Neuronal stem cell (in vitro differentiated cells): ENCODE data around the gene RAB6B.

ENCODE experiments used
- DNase-seq: peaks from one replicate; pipeline ENCODE4 v3.0.0-alpha.2; 2013; ENCODE audit warnings: low spot score
- H2AFZ ChIP-seq: one replicate; pipeline ENCODE4 v1.6.1; 2013; ENCODE audit warnings: mild to moderate bottlenecking, low read length, inconsistent platforms
- H2AK5ac ChIP-seq: 2 replicates; pipeline ENCODE4 v1.6.1; 2013; ENCODE audit warnings: low read depth, mild to moderate bottlenecking, inconsistent platforms, low read length, moderate library complexity, mixed read lengths
- H2BK120ac ChIP-seq: 2 replicates; pipeline ENCODE4 v1.6.1; 2013; ENCODE audit warnings: low read depth, mild to moderate bottlenecking, inconsistent platforms, low read length, moderate library complexity, mixed read lengths
- H2BK12ac ChIP-seq: one replicate; pipeline ENCODE4 v1.6.1; 2013; ENCODE audit warnings: low read length, inconsistent platforms
- H2BK15ac ChIP-seq: 2 replicates; pipeline ENCODE4 v1.6.1; 2013; ENCODE audit warnings: mild to moderate bottlenecking, low read length, inconsistent platforms, mixed read lengths
- H2BK5ac ChIP-seq: one replicate; pipeline ENCODE4 v1.6.1; 2013; ENCODE audit warnings: inconsistent platforms, mild to moderate bottlenecking, low read length, moderate library complexity
- H3K14ac ChIP-seq: one replicate; pipeline ENCODE4 v1.6.1; 2013; ENCODE audit warnings: low read length, inconsistent platforms
- H3K18ac ChIP-seq: 2 replicates; pipeline ENCODE4 v1.6.1; 2013; ENCODE audit warnings: low read length, inconsistent platforms
- H3K23ac ChIP-seq: 2 replicates; pipeline ENCODE4 v1.6.1; 2013; ENCODE audit warnings: low read depth, mild to moderate bottlenecking, mixed read lengths, low read length, inconsistent platforms; ENCODE audit not compliant: poor library complexity
- H3K27ac ChIP-seq: replicated peaks from 3 replicates; pipeline ENCODE4 v1.5.1; 2013; ENCODE audit warnings: low read length, inconsistent platforms
- H3K27me3 ChIP-seq, 3 experiments: 2 replicates each; pipeline ENCODE4 v1.6.1; 2013; ENCODE audit warnings: low read length in 3 of 3, mild to moderate bottlenecking in 2 of 3, inconsistent platforms in 1 of 3, low read depth in 1 of 3, mixed read lengths in 1 of 3, moderate library complexity in 1 of 3; ENCODE audit not compliant: control insufficient read depth in 3 of 3, insufficient read depth in 3 of 3
- H3K36me3 ChIP-seq, 2 donors: replicated peaks in 1 of 2; 2 replicates each; pipeline ENCODE4 v1.6.1; 2013; ENCODE audit warnings: low read length in 2 of 2; ENCODE audit not compliant: control insufficient read depth in 2 of 2, insufficient read depth in 2 of 2
- H3K4ac ChIP-seq: 2 replicates; pipeline ENCODE4 v1.6.1; 2013; ENCODE audit warnings: inconsistent platforms, mild to moderate bottlenecking, low read length, moderate library complexity
- H3K4me1 ChIP-seq, 2 donors: 1 replicate in 1 of 2; 2 replicates in 1 of 2; pipeline ENCODE4 v1.6.1; 2013; ENCODE audit warnings: low read length in 2 of 2, low read depth in 1 of 2; ENCODE audit not compliant: control insufficient read depth in 2 of 2, insufficient read depth in 1 of 2
- H3K4me2 ChIP-seq: one replicate; pipeline ENCODE4 v1.6.1; 2013; ENCODE audit warnings: mild to moderate bottlenecking, low read length, inconsistent platforms; ENCODE audit not compliant: insufficient read depth, poor library complexity, severe bottlenecking
- H3K4me3 ChIP-seq, 2 donors: 2 replicates each; pipeline ENCODE4 v1.5.1; 2013; ENCODE audit warnings: low read length in 2 of 2, mild to moderate bottlenecking in 2 of 2, inconsistent platforms in 1 of 2, moderate library complexity in 1 of 2
- H3K79me1 ChIP-seq: one replicate; pipeline ENCODE4 v1.6.1; 2013; ENCODE audit warnings: low read depth, mild to moderate bottlenecking, inconsistent platforms, low read length, moderate library complexity
- H3K9ac ChIP-seq: one replicate; pipeline ENCODE4 v1.6.1; 2013; ENCODE audit warnings: mild to moderate bottlenecking, low read depth, low read length, inconsistent platforms; ENCODE audit not compliant: poor library complexity
- H3K9me3 ChIP-seq, 2 donors: replicated peaks in 1 of 2; 2 replicates each; pipeline versions ENCODE3 to v1.6.1; 2013; ENCODE audit warnings: low read length in 2 of 2, mild to moderate bottlenecking in 2 of 2, inconsistent platforms in 1 of 2, low read depth in 1 of 2, mixed read lengths in 1 of 2, moderate library complexity in 1 of 2; ENCODE audit not compliant: control insufficient read depth in 2 of 2, insufficient read depth in 1 of 2
- H4K8ac ChIP-seq: one replicate; pipeline ENCODE4 v1.6.1; 2013; ENCODE audit warnings: low read depth, mild to moderate bottlenecking, inconsistent platforms, low read length, moderate library complexity
- H4K91ac ChIP-seq: one replicate; pipeline ENCODE4 v1.6.1; 2013; ENCODE audit warnings: low read length, low read depth, mild to moderate bottlenecking, inconsistent platforms; ENCODE audit not compliant: poor library complexity
- WGBS, 2 donors: extraction: QIAGEN DNeasy Blood & Tissue Kit; methylation state at CpG; one replicate each; pipeline ENCODE4 v1.1.7; 2013; ENCODE audit warnings: missing lambda C conversion rate in 2 of 2, mixed read lengths in 1 of 2; ENCODE audit not compliant: insufficient read length in 2 of 2, insufficient replicate concordance in 1 of 2; ENCODE audit errors: extremely low coverage in 2 of 2; 5-methylcytosine and 5-hydroxymethylcytosine counted together

Gene RAB6B

DNA sequence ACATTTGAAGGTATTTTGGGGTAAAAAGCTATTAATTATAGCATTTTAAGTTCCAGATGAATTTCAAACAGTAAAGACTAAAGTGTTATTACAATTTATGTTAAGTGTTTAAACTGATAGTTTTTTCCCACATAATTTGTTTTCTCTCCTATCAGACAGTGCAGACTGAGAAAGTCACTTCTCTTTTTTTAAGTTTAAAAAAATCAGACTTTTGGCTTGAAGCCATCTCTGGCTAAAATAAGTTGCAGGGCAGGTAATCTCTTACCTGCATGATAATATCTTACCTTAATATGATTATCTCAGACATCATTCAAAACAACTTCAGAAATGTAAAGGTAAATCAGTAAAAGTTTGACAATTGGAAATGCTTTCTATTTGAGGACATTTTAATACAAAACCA is 21.5 kb upstream of the RAB6B start:
- Histone ChIP-seq H3K36me3 (no peaks in the 10 kb centered on the region), H3K27me3 (peaks cover 0 to 18% (median 0%) of the 10 kb centered on the region in 3 experiments), H3K27ac (no peak overlapping the region), H4K8ac (no peak overlapping the region), H3K23ac (no peak overlapping the region), H3K4me2 (no peak overlapping the region), H3K79me1 (no peaks in the 10 kb centered on the region), H3K18ac (no peak overlapping the region), H4K91ac (no peak overlapping the region), H3K4me3 (no peak overlapping the region), H2AK5ac (no peak overlapping the region), H3K14ac (no peak overlapping the region), H3K4ac (no peak overlapping the region), H2BK15ac (no peak overlapping the region), H2BK120ac (no peak overlapping the region), H3K4me1 (peaks cover 0 to 5% of the 10 kb centered on the region in 2 donors), H2AFZ (no peak overlapping the region), H3K9ac (no peak overlapping the region), H3K9me3 (no peaks in the 10 kb centered on the region), H2BK5ac (no peak overlapping the region), H2BK12ac (no peak overlapping the region)
- no peak for DNase-seq

DNA sequence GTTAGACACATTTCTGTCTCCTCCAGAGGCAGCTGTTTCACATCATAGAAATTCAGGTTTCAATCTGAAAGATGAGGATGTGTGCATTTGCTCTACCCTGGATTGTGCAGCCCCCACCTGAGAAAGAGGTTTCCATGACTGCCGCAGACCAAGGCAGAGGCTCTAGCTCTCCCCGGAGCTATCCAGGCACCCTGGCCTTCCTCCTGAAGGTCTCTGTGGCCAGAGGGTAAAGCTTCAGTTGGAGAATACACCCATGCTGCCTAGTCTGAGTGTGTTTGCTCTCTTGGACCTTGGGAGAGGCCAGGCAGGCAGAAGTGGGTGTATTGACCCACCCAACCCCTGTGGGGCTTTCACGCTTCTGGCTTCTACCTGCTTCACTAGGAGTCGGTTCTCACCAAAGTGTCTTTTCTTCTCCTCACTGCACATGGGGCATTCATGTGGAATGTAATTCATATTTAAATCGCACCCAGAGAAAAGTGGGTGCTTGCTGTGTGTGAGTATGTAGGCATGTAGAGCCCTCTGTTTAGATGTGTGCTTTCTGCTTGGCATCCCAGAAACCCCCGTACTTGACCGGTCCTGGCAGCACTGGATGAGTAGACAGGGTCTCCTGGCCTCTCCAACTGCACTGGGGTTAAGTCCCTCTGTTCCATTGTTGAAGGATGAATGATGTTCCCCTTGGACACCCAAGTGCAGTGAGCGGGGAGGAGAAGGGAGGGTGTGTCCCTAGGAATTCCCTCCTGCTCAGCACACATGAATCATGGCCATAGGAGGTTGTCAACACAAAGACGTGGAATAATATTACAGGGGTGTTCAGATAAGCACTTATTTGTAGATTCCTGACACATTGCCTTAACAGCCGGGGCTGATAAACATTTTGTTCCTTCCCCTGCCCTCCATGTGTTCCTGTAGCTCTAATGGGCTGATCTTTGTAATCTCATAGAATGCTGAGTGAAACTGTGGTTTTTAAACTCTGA is 20.3 kb upstream of the RAB6B start:
- no peak overlapping the region for H2AK5ac ChIP-seq
- no peaks in the 10 kb centered on the region for H3K9me3 ChIP-seq
- H2BK5ac ChIP-seq: no peak overlapping the region
- WGBS, 2 donors: no CpG with 5 or more reads among the region's 10 CpGs
- H3K14ac ChIP-seq: no peak overlapping the region
- no peak overlapping the region for H2AFZ ChIP-seq
- H3K79me1 ChIP-seq: no peaks in the 10 kb centered on the region
- H2BK120ac ChIP-seq: no peak overlapping the region
- no peak overlapping the region for H3K4ac ChIP-seq
- H3K27me3 ChIP-seq: peaks cover 0 to 18% (median 0%) of the 10 kb centered on the region in 3 experiments
- no peak overlapping the region for H2BK15ac ChIP-seq
- DNase-seq: no peak
- no peak overlapping the region for H4K8ac ChIP-seq
- H3K23ac ChIP-seq: no peak overlapping the region
- peaks cover 0 to 5% of the 10 kb centered on the region in 2 donors for H3K4me1 ChIP-seq
- H3K36me3 ChIP-seq: no peaks in the 10 kb centered on the region
- H3K27ac ChIP-seq: no peak overlapping the region
- H3K18ac ChIP-seq: no peak overlapping the region
- no peak overlapping the region for H2BK12ac ChIP-seq
- H3K4me3 ChIP-seq: no peak overlapping the region
- no peak overlapping the region for H3K9ac ChIP-seq
- H4K91ac ChIP-seq: no peak overlapping the region
- no peak overlapping the region for H3K4me2 ChIP-seq

- no peak overlapping the region for H3K4me2 ChIP-seq
- no peak overlapping the region for H3K23ac ChIP-seq
- no peak overlapping the region for H2AK5ac ChIP-seq
- H3K36me3 ChIP-seq: no peaks in the 10 kb centered on the region
- H3K27ac ChIP-seq: no peak overlapping the region
- no peak overlapping the region for H4K8ac ChIP-seq
- no peak for DNase-seq
- H3K14ac ChIP-seq: no peak overlapping the region
- H2BK15ac ChIP-seq: no peak overlapping the region
- H3K4me3 ChIP-seq: no peak overlapping the region
- peaks cover 0 to 5% of the 10 kb centered on the region in 2 donors for H3K4me1 ChIP-seq
- H2BK120ac ChIP-seq: no peak overlapping the region
- H2BK5ac ChIP-seq: no peak overlapping the region
- no peaks in the 10 kb centered on the region for H3K79me1 ChIP-seq
- no peak overlapping the region for H3K18ac ChIP-seq
- H2AFZ ChIP-seq: no peak overlapping the region
- no peak overlapping the region for H3K4ac ChIP-seq
- H4K91ac ChIP-seq: no peak overlapping the region
- H3K9me3 ChIP-seq: no peaks in the 10 kb centered on the region
- no peak overlapping the region for H2BK12ac ChIP-seq
- no peak overlapping the region for H3K9ac ChIP-seq
- peaks cover 0 to 18% (median 0%) of the 10 kb centered on the region in 3 experiments for H3K27me3 ChIP-seq
- WGBS, 2 donors: no CpG with 5 or more reads among the region's 12 CpGs
Observed at GRCh38 chr3:133914839-133915600, 19.3 kb upstream of the RAB6B start.

GRCh38 chr3:133910422-133910821 is 14.7 kb upstream of the RAB6B start:
- Histone ChIP-seq H2AFZ (no peak overlapping the region), H3K4me3 (no peak overlapping the region), H2BK12ac (no peak overlapping the region), H3K9ac (no peak overlapping the region), H3K4me2 (no peak overlapping the region), H3K27ac (no peak overlapping the region), H4K91ac (no peak overlapping the region), H3K4ac (no peak overlapping the region), H3K18ac (no peak overlapping the region), H3K4me1 (no peaks in the 10 kb centered on the region), H3K14ac (no peak overlapping the region), H2BK120ac (no peak overlapping the region), H2BK5ac (no peak overlapping the region), H3K79me1 (no peaks in the 10 kb centered on the region), H2BK15ac (no peak overlapping the region), H4K8ac (no peak overlapping the region), H3K36me3 (no peaks in the 10 kb centered on the region), H3K9me3 (no peaks in the 10 kb centered on the region), H3K27me3 (peaks cover 0 to 8% (median 0%) of the 10 kb centered on the region in 3 experiments), H3K23ac (no peak overlapping the region), H2AK5ac (no peak overlapping the region)
- DNase-seq: no peak
- WGBS, 2 donors: no CpG with 5 or more reads among the region's 2 CpGs
